Prostate gland (tissue), 2 donors: ENCODE measurements around the gene CARD9. TPM values are rescaled to one million over a fixed set of nuclear protein-coding genes. Genes with fewer than 3 reads are reported as not detected.

Experiments used
- DNase-seq: peaks from one replicate; pipeline ENCODE4 v3.0.0-alpha.2; 2019; ENCODE audit warnings: low spot score
- H3K27ac ChIP-seq, 2 donors: fragments of 200-600 bp; sonication (generic); 2 replicates each; pipeline ENCODE4 v1.5.1; 2017 to 2019
- H3K27me3 ChIP-seq: fragments of 200-600 bp; sonication (generic); replicated peaks from 2 replicates; pipeline ENCODE4 v1.5.1; 2019; ENCODE audit not compliant: insufficient read depth
- H3K36me3 ChIP-seq, 2 donors: fragments of 200-600 bp; sonication (generic); 1 replicate in 1 of 2; 2 replicates in 1 of 2; pipeline versions ENCODE4 v1.5.1 to v1.8.1; 2017 to 2019
- H3K4me1 ChIP-seq: fragments of 200-600 bp; sonication (generic); replicated peaks from 2 replicates; pipeline ENCODE4 v1.5.1; 2019
- H3K4me3 ChIP-seq, 2 donors: fragments of 200-600 bp; sonication (generic); 2 replicates each; pipeline ENCODE4 v1.5.1; 2017 to 2019
- H3K9me3 ChIP-seq: fragments of 200-600 bp; sonication (generic); 2 replicates; pipeline ENCODE4 v1.5.1; 2017
- CTCF ChIP-seq, 4 experiments: fragments of 200-600 bp in 2 of 4; fragments of 450-650 bp in 2 of 4; sonication (generic) in 2 of 4; IDR thresholded peaks; 1 replicate in 3 of 4; 2 replicates in 1 of 4; pipeline ENCODE4 v1.5.1; 2016 to 2019; ENCODE audit warnings: antibody characterized with exemption in 4 of 4, mild to moderate bottlenecking in 2 of 4, moderate library complexity in 2 of 4
- POLR2A ChIP-seq: fragments of 450-650 bp; IDR thresholded peaks from one replicate; pipeline ENCODE4 v1.6.1; 2016; ENCODE audit warnings: antibody characterized with exemption, mild to moderate bottlenecking
- POLR2AphosphoS5 ChIP-seq: sonication (generic); formaldehyde crosslinking; IDR thresholded peaks from one replicate; pipeline ENCODE4 v1.6.1; 2017; ENCODE audit warnings: antibody characterized with exemption
- WGBS: methylation state at CpG from one replicate; pipeline ENCODE4 v1.1.5; 2018; 5-methylcytosine and 5-hydroxymethylcytosine counted together
- intact Hi-C: fragments of 100-400 bp; cut with DNase I; formaldehyde crosslinking; loops from one replicate; pipeline ENCODE4 v1.14.2; 2022
- total RNA-seq, 2 donors: library from RNA; depleted of rRNA; stranded (reverse); fragments of >200 nt; gene quantifications; one replicate each; pipeline ENCODE4 v1.1.0, GENCODE V29; 2016

The CARD9 gene
- total RNA-seq, 2 donors from 2014 or later = 1.5 to 3.4 TPM

- TF ChIP-seq POLR2A = no peak
- TF ChIP-seq CTCF (IDR thresholded peaks at IDR 0.05) = no peak
- TF ChIP-seq POLR2AphosphoS5 = no peak
Observed at GRCh38 chr9:136336156-136336870, 37.2 kb downstream of the CARD9 start.

GRCh38 chr9:136335296-136336155 is 37.9 kb downstream of the CARD9 start:
- no peak for DNase-seq
- 81% methylated on average over 26 of the region's 26 CpGs for WGBS
- Histone ChIP-seq H3K9me3 (no peaks in the 10 kb centered on the region), H3K4me1 (no peaks in the 10 kb centered on the region), H3K27me3 (no peaks in the 10 kb centered on the region), H3K36me3 (peaks cover 0 to 5% of the 10 kb centered on the region in 2 donors), H3K27ac (no peak overlapping the region), H3K4me3 (no peak overlapping the region)
- intact Hi-C loops = no loop called here
- no peak for TF ChIP-seq CTCF (IDR thresholded peaks at IDR 0.05)
- TF ChIP-seq POLR2A = no peak
- TF ChIP-seq POLR2AphosphoS5 = no peak

More at GRCh38 chr9:136336156-136336870, 37.2 kb downstream of the CARD9 start:
- no peak overlapping the region for H3K27ac ChIP-seq
- H3K27me3 ChIP-seq = no peaks in the 10 kb centered on the region
- intact Hi-C loops = no loop called here
- 82% methylated on average over 25 of the region's 30 CpGs for WGBS
- no peak for DNase-seq
- H3K36me3 ChIP-seq = peaks cover 0 to 5% of the 10 kb centered on the region in 2 donors
- H3K4me1 ChIP-seq = no peaks in the 10 kb centered on the region
- H3K9me3 ChIP-seq = no peaks in the 10 kb centered on the region
- H3K4me3 ChIP-seq = no peak overlapping the region

- TF ChIP-seq POLR2A (no peak), POLR2AphosphoS5 (no peak), CTCF (IDR thresholded peaks at IDR 0.05) (no peak)
- intact Hi-C loops = no loop called here
- no peak overlapping the region for H3K27ac ChIP-seq
- WGBS = 93% methylated on average over 21 of the region's 21 CpGs
- H3K36me3 ChIP-seq = peaks cover 0 to 5% of the 10 kb centered on the region in 2 donors
- H3K4me1 ChIP-seq = no peaks in the 10 kb centered on the region
- DNase-seq = no peak
- H3K27me3 ChIP-seq = no peaks in the 10 kb centered on the region
- H3K9me3 ChIP-seq = no peaks in the 10 kb centered on the region
- no peak overlapping the region for H3K4me3 ChIP-seq
Observed at GRCh38 chr9:136334541-136334940, 38.9 kb downstream of the CARD9 start.

GRCh38 chr9:136333486-136333885 is 40.0 kb downstream of the CARD9 start:
- H3K4me3 ChIP-seq = no peak overlapping the region
- no peak overlapping the region for H3K27ac ChIP-seq
- H3K9me3 ChIP-seq = no peaks in the 10 kb centered on the region
- peaks cover 7% of the 10 kb centered on the region for H3K4me1 ChIP-seq
- TF ChIP-seq POLR2AphosphoS5 (no peak), CTCF (IDR thresholded peaks at IDR 0.05) (no peak)
- peaks cover 0 to 5% of the 10 kb centered on the region in 2 donors for H3K36me3 ChIP-seq
- H3K27me3 ChIP-seq = no peaks in the 10 kb centered on the region
- no peak for DNase-seq
- WGBS = 92% methylated on average over 17 of the region's 17 CpGs
- intact Hi-C loops = no loop called here
